LNCAP (cell line): ENCODE data around the gene MEIOSIN.

ENCODE experiments used
- CTCF ChIP-seq: fragments of 450-650 bp; IDR thresholded peaks from 2 replicates; pipeline ENCODE4 v1.5.1; 2017; ENCODE audit warnings: mild to moderate bottlenecking

The MEIOSIN gene

GRCh38 chr19:45784096-45784495 is 50.9 kb downstream of the MEIOSIN start:
- TF ChIP-seq CTCF = no peak

- TF ChIP-seq CTCF = no peak
Measured at GRCh38 chr19:45785097-45785496, 51.9 kb downstream of the MEIOSIN start.

- TF ChIP-seq CTCF = no peak
Measured at GRCh38 chr19:45785781-45786532, 52.7 kb downstream of the MEIOSIN start.

GRCh38 chr19:45786533-45786894 is 53.3 kb downstream of the MEIOSIN start:
- no peak for TF ChIP-seq CTCF

- TF ChIP-seq CTCF = no peak
Measured at GRCh38 chr19:45789035-45789786, 56.0 kb downstream of the MEIOSIN start.

GRCh38 chr19:45790942-45791341 is 57.7 kb downstream of the MEIOSIN start:
- TF ChIP-seq CTCF = no peak

GRCh38 chr19:45791744-45792469 is 58.7 kb downstream of the MEIOSIN start:
- no peak for TF ChIP-seq CTCF
